GM18508 (cell line): ENCODE measurements around the gene RPL38.
"Not testable (repeated sequence)": the region's sequence is repeated elsewhere in the genome, so short reads cannot be mapped to it uniquely, and the experiment has no call there.

Experiments
- ATAC-seq: cut with Tn5 transposase; IDR thresholded peaks from one replicate; pipeline ENCODE4 v1.9.1; 2021; ENCODE audit warnings: moderate number of reproducible peaks; ENCODE audit not compliant: insufficient read depth, unreplicated experiment

RPL38 gene

GRCh38 chr17:74182041-74182723 is 21.3 kb upstream of the RPL38 start:
- no peak for ATAC-seq

- ATAC-seq = no peak
These were observed 20.1 kb upstream of the RPL38 start for GRCh38 chr17:74183411-74183810.

GRCh38 chr17:74185571-74186185 is 17.8 kb upstream of the RPL38 start:
- no peak for ATAC-seq

- ATAC-seq = no peak
These were observed 17.0 kb upstream of the RPL38 start for GRCh38 chr17:74186498-74186897.

GRCh38 chr17:74187761-74188160 is 15.7 kb upstream of the RPL38 start:
- ATAC-seq = no peak

- ATAC-seq = not testable (repeated sequence)
These were observed 14.8 kb upstream of the RPL38 start for GRCh38 chr17:74188687-74189086.

- no peak for ATAC-seq
These were observed 13.3 kb upstream of the RPL38 start for GRCh38 chr17:74190154-74190553.

- ATAC-seq = no peak
These were observed 12.6 kb upstream of the RPL38 start for GRCh38 chr17:74190807-74191406.

GRCh38 chr17:74192950-74193781 is 10.3 kb upstream of the RPL38 start:
- ATAC-seq = no peak

GRCh38 chr17:74194682-74195081 is 8.8 kb upstream of the RPL38 start:
- no peak for ATAC-seq

- ATAC-seq = no peak
These were observed 6.7 kb upstream of the RPL38 start for GRCh38 chr17:74196541-74197317.

GRCh38 chr17:74197801-74198200 is 5.7 kb upstream of the RPL38 start:
- ATAC-seq = no peak

- no peak for ATAC-seq
These were observed 4.8 kb upstream of the RPL38 start for GRCh38 chr17:74198694-74199093.

GRCh38 chr17:74199306-74200092 is 4.0 kb upstream of the RPL38 start:
- no peak for ATAC-seq

GRCh38 chr17:74200112-74200511 is 3.4 kb upstream of the RPL38 start:
- ATAC-seq = no peak

- ATAC-seq = no peak
These were observed 2.2 kb upstream of the RPL38 start for GRCh38 chr17:74201250-74201649.

GRCh38 chr17:74201948-74202347 is 1.5 kb upstream of the RPL38 start:
- no peak for ATAC-seq

- no peak for ATAC-seq
These were observed 540 bp upstream of the RPL38 start for GRCh38 chr17:74202938-74203337.

- ATAC-seq = no peak
These were observed 996 bp downstream of the RPL38 start for GRCh38 chr17:74204474-74204873.
